Liver (tissue), 9 donors: ENCODE measurements around the gene RECQL5. TPM values are rescaled to one million over a fixed set of nuclear protein-coding genes. Genes with fewer than 3 reads are reported as not detected.
A peak's percentile ranks its signal among the peaks of the same experiment; 100 is the strongest.

Experiments
- DNase-seq: peaks from one replicate; pipeline ENCODE4 v3.0.0-alpha.2; 2017; ENCODE audit warnings: low spot score
- H3K27ac ChIP-seq, 2 donors: one replicate each; pipeline ENCODE4 v1.7.0; 2013; ENCODE audit warnings: inconsistent platforms in 2 of 2, low read length in 2 of 2, control low read depth in 1 of 2, low read depth in 1 of 2, mild to moderate bottlenecking in 1 of 2
- H3K27me3 ChIP-seq, 4 donors: one replicate each; pipeline versions ENCODE4 v1.6.1 to v1.7.0; 2013; ENCODE audit warnings: low read length in 3 of 4, inconsistent platforms in 1 of 4, mild to moderate bottlenecking in 1 of 4, moderate library complexity in 1 of 4; ENCODE audit not compliant: control insufficient read depth in 4 of 4, insufficient read depth in 4 of 4
- H3K36me3 ChIP-seq, 4 donors: one replicate each; pipeline versions ENCODE4 v1.6.1 to v1.7.0; 2013; ENCODE audit warnings: low read length in 3 of 4, mild to moderate bottlenecking in 3 of 4, low read depth in 1 of 4, moderate library complexity in 1 of 4; ENCODE audit not compliant: control insufficient read depth in 4 of 4, insufficient read depth in 3 of 4
- H3K4me1 ChIP-seq, 4 donors: one replicate each; pipeline versions ENCODE4 v1.6.1 to v1.7.0; 2013; ENCODE audit warnings: low read length in 3 of 4, mild to moderate bottlenecking in 3 of 4, moderate library complexity in 1 of 4; ENCODE audit not compliant: control insufficient read depth in 4 of 4, insufficient read depth in 4 of 4
- H3K4me3 ChIP-seq, 3 donors: one replicate each; pipeline versions ENCODE4 v1.6.1 to v1.7.0; 2013; ENCODE audit warnings: low read length in 3 of 3, control low read depth in 1 of 3, low read depth in 1 of 3, mild to moderate bottlenecking in 1 of 3
- H3K9ac ChIP-seq, 2 donors: one replicate each; pipeline ENCODE4 v1.7.0; 2013; ENCODE audit warnings: low read length in 2 of 2, mild to moderate bottlenecking in 2 of 2, moderate library complexity in 2 of 2, control low read depth in 1 of 2, low read depth in 1 of 2
- H3K9me3 ChIP-seq, 4 donors: one replicate each; pipeline versions ENCODE4 v1.6.1 to v1.7.0; 2013; ENCODE audit warnings: low read length in 3 of 4; ENCODE audit not compliant: control insufficient read depth in 4 of 4
- EGR1 ChIP-seq, 2 donors: IDR thresholded peaks; 2 replicates each; pipeline ENCODE4 v1.6.1; 2016 to 2018; ENCODE audit warnings: antibody characterized with exemption in 2 of 2, low read depth in 2 of 2
- FOXA1 ChIP-seq: IDR thresholded peaks from 2 replicates; pipeline ENCODE4 v1.6.1; 2016; ENCODE audit warnings: antibody characterized with exemption
- FOXA2 ChIP-seq: IDR thresholded peaks from 2 replicates; pipeline ENCODE4 v1.6.1; 2016; ENCODE audit warnings: antibody characterized with exemption
- GABPA ChIP-seq, 2 donors: IDR thresholded peaks in 1 of 2; conservative IDR thresholded peaks in 1 of 2; 2 replicates each; pipeline ENCODE4 v1.6.1; 2016; ENCODE audit warnings: antibody characterized with exemption in 2 of 2, mild to moderate bottlenecking in 1 of 2, moderate library complexity in 1 of 2
- HNF4A ChIP-seq, 2 donors: conservative IDR thresholded peaks; 2 replicates each; pipeline ENCODE4 v1.6.1; 2016; ENCODE audit warnings: antibody characterized with exemption in 2 of 2, mild to moderate bottlenecking in 2 of 2
- JUND ChIP-seq, 2 donors: IDR thresholded peaks; 2 replicates each; pipeline ENCODE4 v1.6.1; 2016; ENCODE audit warnings: antibody characterized with exemption in 2 of 2
- NR2F2 ChIP-seq: IDR thresholded peaks from 2 replicates; pipeline ENCODE4 v1.6.1; 2016; ENCODE audit warnings: antibody characterized with exemption
- RAD21 ChIP-seq, 2 donors: IDR thresholded peaks; 2 replicates each; pipeline ENCODE4 v1.6.1; 2016; ENCODE audit warnings: antibody characterized with exemption in 2 of 2, mild to moderate bottlenecking in 2 of 2
- RXRA ChIP-seq, 2 donors: IDR thresholded peaks; 2 replicates each; pipeline ENCODE4 v1.6.1; 2017 to 2018; ENCODE audit warnings: antibody characterized with exemption in 2 of 2, mild to moderate bottlenecking in 1 of 2
- SP1 ChIP-seq: IDR thresholded peaks from 2 replicates; pipeline ENCODE4 v1.6.1; 2018; ENCODE audit warnings: antibody characterized with exemption, mild to moderate bottlenecking
- YY1 ChIP-seq: IDR thresholded peaks from 2 replicates; pipeline ENCODE4 v1.6.1; 2016; ENCODE audit warnings: antibody characterized with exemption, mild to moderate bottlenecking
- WGBS: extraction: QIAGEN DNeasy Blood & Tissue Kit; methylation state at CpG from one replicate; pipeline ENCODE4 v1.1.7; 2013; 5-methylcytosine and 5-hydroxymethylcytosine counted together
- polyA plus RNA-seq, 2 donors: library from polyadenylated mRNA; stranded (reverse) in 1 of 2; unstranded in 1 of 2; fragments of 200-250 nt in 1 of 2; fragments of >200 nt in 1 of 2; fragmentation: Nextera tagmentation in 1 of 2; extraction: Ambion mirVana in 1 of 2; gene quantifications; one replicate each; pipeline versions ENCODE4 v1.2.1 to v1.2.3, GENCODE V29; 2013 to 2015
- total RNA-seq, 2 donors: library from RNA; depleted of rRNA; stranded (reverse); fragments of >200 nt; gene quantifications; one replicate each; pipeline ENCODE4 v1.2.3, GENCODE V29; 2014
- TF ChIP-seq, protein P1 (sequence below): IDR thresholded peaks from 2 replicates; pipeline ENCODE4 v1.6.1; 2016; ENCODE audit warnings: antibody characterized with exemption, mild to moderate bottlenecking
- TF ChIP-seq, protein P2 (sequence below): IDR thresholded peaks from 2 replicates; pipeline ENCODE4 v1.6.1; 2016; ENCODE audit warnings: antibody characterized with exemption
- TF ChIP-seq, protein P3 (sequence below): fragments of 150-350 bp; IDR thresholded peaks from 2 replicates; pipeline ENCODE4 v1.5.1; 2017; ENCODE audit warnings: improper control_type of control experiment, low read depth, low read length; ENCODE audit not compliant: missing input control
- TF ChIP-seq, protein P4 (sequence below): IDR thresholded peaks from 2 replicates; pipeline ENCODE4 v1.6.1; 2016; ENCODE audit warnings: antibody characterized with exemption
- TF ChIP-seq, protein P5 (sequence below): IDR thresholded peaks from 2 replicates; pipeline ENCODE4 v1.6.1; 2016; ENCODE audit warnings: antibody characterized with exemption
- donor health status: healthy.
- donor health status: healthy.
- donor health status: healthy.
- donor health status: healthy.
- donor health status: healthy.

The RECQL5 gene
- total and polyA plus RNA-seq, 4 donors, result 8.3 to 15.1 (median 11.5) TPM

DNA sequence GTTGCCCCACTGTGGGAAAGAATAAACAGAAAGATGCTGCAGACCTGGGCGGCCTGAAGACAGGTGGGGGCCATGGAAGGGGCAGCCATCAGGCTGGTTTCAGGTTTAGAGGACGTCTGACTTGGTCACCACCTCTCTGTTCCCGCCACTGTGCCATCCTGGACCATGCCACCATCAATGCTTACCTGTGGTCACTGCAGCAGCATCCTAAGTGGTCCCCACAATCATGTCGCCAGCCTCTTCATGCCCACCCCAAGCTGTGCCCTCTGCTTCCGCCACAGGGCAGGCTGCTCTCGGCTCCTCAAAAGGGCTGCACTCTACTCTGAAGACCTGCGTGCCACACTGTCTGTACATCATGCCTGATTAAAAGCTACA is 23.3 kb downstream of the RECQL5 start:
- H3K4me1 ChIP-seq, result peaks cover 6 to 17% (median 11%) of the 10 kb centered on the region in 4 donors
- H3K27ac ChIP-seq, result no peak overlapping the region
- no peaks in the 10 kb centered on the region for H3K27me3 ChIP-seq
- DNase-seq, result no peak
- TF ChIP-seq YY1 (no peak), JUND (IDR thresholded peaks at IDR 0.05) (no peak), EGR1 (IDR thresholded peaks at IDR 0.05; ENCODE audit: low read depth in 2 of 2) (no peak), FOXA1 (no peak), RAD21 (IDR thresholded peaks at IDR 0.05) (no peak), HNF4A (conservative IDR thresholded peaks at IDR 0.05) (no peak), NR2F2 (no peak), FOXA2 (no peak), RXRA (IDR thresholded peaks at IDR 0.05) (no peak)
- TF ChIP-seq, protein P1, sequence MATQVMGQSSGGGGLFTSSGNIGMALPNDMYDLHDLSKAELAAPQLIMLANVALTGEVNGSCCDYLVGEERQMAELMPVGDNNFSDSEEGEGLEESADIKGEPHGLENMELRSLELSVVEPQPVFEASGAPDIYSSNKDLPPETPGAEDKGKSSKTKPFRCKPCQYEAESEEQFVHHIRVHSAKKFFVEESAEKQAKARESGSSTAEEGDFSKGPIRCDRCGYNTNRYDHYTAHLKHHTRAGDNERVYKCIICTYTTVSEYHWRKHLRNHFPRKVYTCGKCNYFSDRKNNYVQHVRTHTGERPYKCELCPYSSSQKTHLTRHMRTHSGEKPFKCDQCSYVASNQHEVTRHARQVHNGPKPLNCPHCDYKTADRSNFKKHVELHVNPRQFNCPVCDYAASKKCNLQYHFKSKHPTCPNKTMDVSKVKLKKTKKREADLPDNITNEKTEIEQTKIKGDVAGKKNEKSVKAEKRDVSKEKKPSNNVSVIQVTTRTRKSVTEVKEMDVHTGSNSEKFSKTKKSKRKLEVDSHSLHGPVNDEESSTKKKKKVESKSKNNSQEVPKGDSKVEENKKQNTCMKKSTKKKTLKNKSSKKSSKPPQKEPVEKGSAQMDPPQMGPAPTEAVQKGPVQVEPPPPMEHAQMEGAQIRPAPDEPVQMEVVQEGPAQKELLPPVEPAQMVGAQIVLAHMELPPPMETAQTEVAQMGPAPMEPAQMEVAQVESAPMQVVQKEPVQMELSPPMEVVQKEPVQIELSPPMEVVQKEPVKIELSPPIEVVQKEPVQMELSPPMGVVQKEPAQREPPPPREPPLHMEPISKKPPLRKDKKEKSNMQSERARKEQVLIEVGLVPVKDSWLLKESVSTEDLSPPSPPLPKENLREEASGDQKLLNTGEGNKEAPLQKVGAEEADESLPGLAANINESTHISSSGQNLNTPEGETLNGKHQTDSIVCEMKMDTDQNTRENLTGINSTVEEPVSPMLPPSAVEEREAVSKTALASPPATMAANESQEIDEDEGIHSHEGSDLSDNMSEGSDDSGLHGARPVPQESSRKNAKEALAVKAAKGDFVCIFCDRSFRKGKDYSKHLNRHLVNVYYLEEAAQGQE, result no peak
- TF ChIP-seq, protein P2, sequence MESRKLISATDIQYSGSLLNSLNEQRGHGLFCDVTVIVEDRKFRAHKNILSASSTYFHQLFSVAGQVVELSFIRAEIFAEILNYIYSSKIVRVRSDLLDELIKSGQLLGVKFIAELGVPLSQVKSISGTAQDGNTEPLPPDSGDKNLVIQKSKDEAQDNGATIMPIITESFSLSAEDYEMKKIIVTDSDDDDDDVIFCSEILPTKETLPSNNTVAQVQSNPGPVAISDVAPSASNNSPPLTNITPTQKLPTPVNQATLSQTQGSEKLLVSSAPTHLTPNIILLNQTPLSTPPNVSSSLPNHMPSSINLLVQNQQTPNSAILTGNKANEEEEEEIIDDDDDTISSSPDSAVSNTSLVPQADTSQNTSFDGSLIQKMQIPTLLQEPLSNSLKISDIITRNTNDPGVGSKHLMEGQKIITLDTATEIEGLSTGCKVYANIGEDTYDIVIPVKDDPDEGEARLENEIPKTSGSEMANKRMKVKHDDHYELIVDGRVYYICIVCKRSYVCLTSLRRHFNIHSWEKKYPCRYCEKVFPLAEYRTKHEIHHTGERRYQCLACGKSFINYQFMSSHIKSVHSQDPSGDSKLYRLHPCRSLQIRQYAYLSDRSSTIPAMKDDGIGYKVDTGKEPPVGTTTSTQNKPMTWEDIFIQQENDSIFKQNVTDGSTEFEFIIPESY, result no peak
- TF ChIP-seq, protein P3, sequence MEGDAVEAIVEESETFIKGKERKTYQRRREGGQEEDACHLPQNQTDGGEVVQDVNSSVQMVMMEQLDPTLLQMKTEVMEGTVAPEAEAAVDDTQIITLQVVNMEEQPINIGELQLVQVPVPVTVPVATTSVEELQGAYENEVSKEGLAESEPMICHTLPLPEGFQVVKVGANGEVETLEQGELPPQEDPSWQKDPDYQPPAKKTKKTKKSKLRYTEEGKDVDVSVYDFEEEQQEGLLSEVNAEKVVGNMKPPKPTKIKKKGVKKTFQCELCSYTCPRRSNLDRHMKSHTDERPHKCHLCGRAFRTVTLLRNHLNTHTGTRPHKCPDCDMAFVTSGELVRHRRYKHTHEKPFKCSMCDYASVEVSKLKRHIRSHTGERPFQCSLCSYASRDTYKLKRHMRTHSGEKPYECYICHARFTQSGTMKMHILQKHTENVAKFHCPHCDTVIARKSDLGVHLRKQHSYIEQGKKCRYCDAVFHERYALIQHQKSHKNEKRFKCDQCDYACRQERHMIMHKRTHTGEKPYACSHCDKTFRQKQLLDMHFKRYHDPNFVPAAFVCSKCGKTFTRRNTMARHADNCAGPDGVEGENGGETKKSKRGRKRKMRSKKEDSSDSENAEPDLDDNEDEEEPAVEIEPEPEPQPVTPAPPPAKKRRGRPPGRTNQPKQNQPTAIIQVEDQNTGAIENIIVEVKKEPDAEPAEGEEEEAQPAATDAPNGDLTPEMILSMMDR, result no peak
- TF ChIP-seq, protein P4, sequence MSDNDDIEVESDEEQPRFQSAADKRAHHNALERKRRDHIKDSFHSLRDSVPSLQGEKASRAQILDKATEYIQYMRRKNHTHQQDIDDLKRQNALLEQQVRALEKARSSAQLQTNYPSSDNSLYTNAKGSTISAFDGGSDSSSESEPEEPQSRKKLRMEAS, result no peak
- H3K9ac ChIP-seq, result no peak overlapping the region
- H3K9me3 ChIP-seq, result no peaks in the 10 kb centered on the region
- WGBS, result 95% methylated on average over 7 of the region's 7 CpGs
- peaks cover 0 to 8% (median 2%) of the 10 kb centered on the region in 4 donors for H3K36me3 ChIP-seq
- no peak overlapping the region for H3K4me3 ChIP-seq

DNA sequence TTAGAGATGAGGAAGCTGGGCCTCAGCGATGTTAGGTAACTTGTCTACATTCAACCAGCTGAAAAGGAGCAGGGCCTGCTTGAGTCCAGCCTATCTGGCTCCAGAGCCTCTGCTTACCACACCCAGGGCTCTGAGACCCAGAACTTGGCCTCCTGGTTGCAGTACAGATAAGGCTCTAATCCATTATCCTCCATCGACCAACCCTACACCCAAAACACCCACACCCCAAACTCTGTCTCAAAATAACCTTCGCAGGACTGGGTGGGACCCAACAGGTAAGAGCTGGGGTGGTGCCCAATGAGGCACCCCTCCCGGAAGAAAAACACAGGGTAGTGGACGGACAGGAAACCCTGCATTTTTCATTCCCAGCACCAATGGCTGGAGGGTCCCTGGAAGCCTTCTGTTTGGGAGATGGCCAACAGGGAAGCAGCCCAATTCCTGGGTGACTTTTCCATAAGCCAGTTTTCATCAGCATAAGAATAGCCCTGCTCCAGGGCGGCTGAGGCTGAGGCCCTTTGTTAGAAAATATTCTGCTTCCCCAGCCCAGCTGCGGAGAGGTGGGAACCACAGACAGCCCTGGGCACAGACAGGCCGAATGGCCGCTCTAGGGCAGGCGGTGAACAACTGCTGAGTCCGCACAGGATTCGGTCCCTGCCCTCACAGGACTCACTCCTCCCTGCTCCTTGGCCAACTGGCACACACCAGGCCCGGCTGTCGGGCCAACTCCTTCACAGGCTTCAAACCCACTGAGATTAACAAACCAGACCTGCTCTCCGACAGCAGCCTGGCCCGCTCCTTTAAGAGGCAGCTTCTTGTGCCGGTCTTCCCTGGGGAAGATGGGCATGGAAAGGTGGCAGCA is 23.9 kb downstream of the RECQL5 start:
- 96% methylated on average over 17 of the region's 17 CpGs for WGBS
- peaks cover 0 to 9% (median 2%) of the 10 kb centered on the region in 4 donors for H3K36me3 ChIP-seq
- no peak overlapping the region for H3K4me3 ChIP-seq
- no peaks in the 10 kb centered on the region for H3K27me3 ChIP-seq
- H3K27ac ChIP-seq, result no peak overlapping the region
- no peaks in the 10 kb centered on the region for H3K9me3 ChIP-seq
- H3K4me1 ChIP-seq, result peaks cover 6 to 17% (median 11%) of the 10 kb centered on the region in 4 donors
- peak; percentile 69 for DNase-seq
- no peak overlapping the region for H3K9ac ChIP-seq
- no peak for TF ChIP-seq EGR1 (IDR thresholded peaks at IDR 0.05; ENCODE audit: low read depth in 2 of 2)
- no peak for TF ChIP-seq SP1
- TF ChIP-seq, protein P5, sequence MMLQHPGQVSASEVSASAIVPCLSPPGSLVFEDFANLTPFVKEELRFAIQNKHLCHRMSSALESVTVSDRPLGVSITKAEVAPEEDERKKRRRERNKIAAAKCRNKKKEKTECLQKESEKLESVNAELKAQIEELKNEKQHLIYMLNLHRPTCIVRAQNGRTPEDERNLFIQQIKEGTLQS, result no peak
- TF ChIP-seq RAD21 (IDR thresholded peaks at IDR 0.05), result no peak
- no peak for TF ChIP-seq JUND (IDR thresholded peaks at IDR 0.05)
- TF ChIP-seq, protein P1, result no peak
- no peak for TF ChIP-seq RXRA (IDR thresholded peaks at IDR 0.05)
- TF ChIP-seq FOXA1, result no peak
- TF ChIP-seq, protein P3, result no peak
- no peak for TF ChIP-seq GABPA (IDR thresholded peaks at IDR 0.05 in 1 of 2, conservative IDR thresholded peaks at IDR 0.05 in 1 of 2)
